CMK (cell line): ENCODE measurements around the gene ARID1B.
"Not testable (repeated sequence)": the region's sequence is repeated elsewhere in the genome, so short reads cannot be mapped to it uniquely, and the experiment has no call there.

Experiments used
- DNase-seq: peaks from one replicate; pipeline ENCODE4 v3.0.0-alpha.2; 2010; ENCODE audit warnings: low read depth

The ARID1B gene

GRCh38 chr6:157021993-157022740 is 245.0 kb downstream of the ARID1B start:
- peak; percentile 58 for DNase-seq

GRCh38 chr6:157023958-157024357 is 246.8 kb downstream of the ARID1B start:
- DNase-seq: no peak

DNA sequence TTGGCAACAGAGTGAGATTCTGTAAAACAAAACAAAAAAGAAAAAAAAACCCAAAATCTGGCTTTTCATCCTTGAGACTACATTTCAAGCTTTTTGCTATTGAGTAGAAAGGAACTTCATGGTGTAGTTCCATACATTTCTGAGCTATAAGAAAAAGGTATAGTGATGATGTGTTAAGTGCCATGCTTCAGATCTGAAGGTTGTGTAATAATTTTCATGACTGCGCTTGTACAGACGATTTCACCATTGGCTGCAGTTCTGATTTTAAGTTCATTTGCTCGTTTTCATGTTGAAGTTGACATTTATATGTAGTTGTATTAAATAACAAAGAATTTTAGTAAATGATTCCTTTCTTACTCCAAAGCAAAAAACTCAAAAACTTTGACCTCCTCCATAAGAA is 247.6 kb downstream of the ARID1B start:
- DNase-seq: no peak

- DNase-seq: no peak
Measured at GRCh38 chr6:157025437-157025836, 248.3 kb downstream of the ARID1B start.

- DNase-seq: no peak
Measured at GRCh38 chr6:157029980-157030690, 253.0 kb downstream of the ARID1B start.

DNA sequence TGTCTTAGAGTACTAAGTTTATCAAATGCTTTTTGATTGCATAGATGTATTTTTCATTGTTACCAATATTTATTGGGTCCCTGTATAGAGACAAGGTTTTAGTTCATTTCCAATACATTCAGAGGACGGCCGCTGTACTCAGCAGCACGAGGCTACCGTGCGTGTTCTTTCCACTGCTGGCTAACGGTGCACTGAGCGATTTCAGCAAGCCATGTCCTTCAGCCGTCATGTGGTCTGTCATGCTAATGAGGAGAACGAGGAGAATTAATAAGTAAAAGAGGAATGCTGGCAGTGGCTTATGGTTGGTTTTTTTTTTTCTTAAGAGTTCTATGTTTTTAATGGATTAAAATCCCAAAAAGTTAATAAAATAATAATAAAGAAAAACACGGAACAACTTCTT is 253.6 kb downstream of the ARID1B start:
- DNase-seq: no peak

- DNase-seq: no peak
Measured at GRCh38 chr6:157032923-157033322, 255.7 kb downstream of the ARID1B start.

DNA sequence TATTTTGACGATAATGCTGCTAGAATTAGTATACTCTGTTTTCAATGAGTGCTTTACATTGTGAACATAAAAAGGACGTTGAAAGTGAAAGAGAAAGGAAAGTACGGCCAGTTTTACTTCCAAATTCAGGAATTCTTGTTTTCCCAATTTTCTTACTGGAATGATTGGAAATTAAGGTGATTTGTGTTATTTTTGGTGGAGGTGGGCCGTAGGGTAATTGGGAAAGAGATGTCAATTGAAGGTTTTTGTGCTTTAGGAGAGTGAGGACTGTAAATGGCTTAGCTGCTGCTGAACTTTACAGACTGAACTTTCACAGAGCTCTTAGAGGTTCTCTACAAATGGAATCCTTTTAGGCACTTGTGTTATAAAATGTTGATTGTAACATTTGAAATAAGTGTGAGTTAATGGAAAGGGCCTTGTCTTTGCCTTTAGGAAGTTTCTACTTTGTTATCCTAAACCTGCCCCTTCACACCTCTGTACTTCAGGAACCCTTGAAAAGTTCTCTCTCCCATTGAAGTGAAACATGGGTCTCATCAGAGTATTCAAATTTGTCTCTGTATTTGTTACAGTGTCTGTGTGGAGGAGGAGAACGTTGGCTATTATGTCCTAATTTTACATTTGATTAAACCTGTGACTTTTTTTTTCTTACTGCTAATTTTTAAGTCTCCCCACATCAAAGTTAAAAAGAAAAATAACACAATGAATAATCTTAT is 256.4 kb downstream of the ARID1B start:
- no peak for DNase-seq

GRCh38 chr6:157034436-157035230 is 257.5 kb downstream of the ARID1B start:
- DNase-seq: no peak

- no peak for DNase-seq
Measured at GRCh38 chr6:157035546-157035945, 258.4 kb downstream of the ARID1B start.

DNA sequence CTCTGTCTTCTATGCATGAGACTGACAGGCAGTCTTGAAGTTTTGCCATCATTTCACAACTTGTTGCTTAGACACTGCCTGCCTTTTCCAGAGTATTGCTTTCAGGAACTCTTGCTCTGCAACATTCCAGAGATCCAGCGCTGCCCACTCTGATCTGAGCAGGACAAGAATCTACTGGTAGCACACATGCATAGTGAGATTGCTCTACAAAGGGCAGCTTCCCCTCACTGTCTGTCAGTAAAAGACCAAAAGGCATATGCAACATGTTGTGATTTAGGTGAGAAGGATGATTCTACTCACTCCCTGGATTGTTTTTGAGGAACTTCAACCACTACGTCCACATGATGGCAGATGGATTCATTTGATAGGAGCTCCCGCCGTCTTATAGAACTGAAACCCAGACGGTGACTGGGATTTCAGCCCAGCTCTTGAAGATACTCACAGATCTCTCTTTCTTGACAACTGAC is 259.1 kb downstream of the ARID1B start:
- DNase-seq: no peak

DNA sequence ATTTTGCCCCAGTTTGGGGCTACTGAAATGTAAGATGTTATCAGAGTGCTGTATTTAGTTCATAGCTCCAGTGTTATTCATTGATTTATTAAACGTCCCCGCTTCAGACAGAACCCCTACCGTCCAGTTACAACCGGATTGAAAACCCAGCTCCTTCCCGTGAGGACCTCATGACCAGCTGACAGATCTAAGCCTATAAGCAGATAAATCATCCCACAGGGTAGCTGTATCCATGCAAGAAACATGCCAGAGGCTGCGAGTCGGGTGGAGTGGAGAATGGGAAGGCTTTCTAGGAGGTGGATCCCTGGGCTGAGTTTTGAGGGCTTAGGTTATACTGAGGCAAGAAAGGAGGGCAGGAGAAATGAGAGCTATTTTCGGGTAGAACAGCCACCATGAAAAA is 260.0 kb downstream of the ARID1B start:
- no peak for DNase-seq

GRCh38 chr6:157038610-157039009 is 261.4 kb downstream of the ARID1B start:
- DNase-seq: no peak

GRCh38 chr6:157039639-157040038 is 262.5 kb downstream of the ARID1B start:
- DNase-seq: not testable (repeated sequence)

DNA sequence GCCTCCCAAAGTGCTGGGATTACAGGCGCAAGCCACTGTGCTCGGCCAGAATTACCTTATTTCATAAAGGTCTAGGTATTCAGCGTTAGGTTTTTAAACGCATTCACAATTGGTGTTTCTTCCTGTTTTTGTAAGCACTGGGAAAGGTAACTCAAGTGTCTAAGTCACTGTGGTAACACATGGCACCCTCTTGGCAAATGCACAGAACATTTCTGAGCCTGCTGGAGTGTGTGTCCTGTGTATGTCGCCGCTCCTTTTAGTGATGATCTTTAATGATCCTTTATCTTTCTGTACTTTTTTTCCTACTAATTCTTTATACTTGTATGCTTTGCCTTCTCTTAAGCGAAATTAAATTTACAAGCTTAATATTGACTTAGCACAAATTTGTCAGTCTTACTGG is 263.0 kb downstream of the ARID1B start:
- no peak for DNase-seq

DNA sequence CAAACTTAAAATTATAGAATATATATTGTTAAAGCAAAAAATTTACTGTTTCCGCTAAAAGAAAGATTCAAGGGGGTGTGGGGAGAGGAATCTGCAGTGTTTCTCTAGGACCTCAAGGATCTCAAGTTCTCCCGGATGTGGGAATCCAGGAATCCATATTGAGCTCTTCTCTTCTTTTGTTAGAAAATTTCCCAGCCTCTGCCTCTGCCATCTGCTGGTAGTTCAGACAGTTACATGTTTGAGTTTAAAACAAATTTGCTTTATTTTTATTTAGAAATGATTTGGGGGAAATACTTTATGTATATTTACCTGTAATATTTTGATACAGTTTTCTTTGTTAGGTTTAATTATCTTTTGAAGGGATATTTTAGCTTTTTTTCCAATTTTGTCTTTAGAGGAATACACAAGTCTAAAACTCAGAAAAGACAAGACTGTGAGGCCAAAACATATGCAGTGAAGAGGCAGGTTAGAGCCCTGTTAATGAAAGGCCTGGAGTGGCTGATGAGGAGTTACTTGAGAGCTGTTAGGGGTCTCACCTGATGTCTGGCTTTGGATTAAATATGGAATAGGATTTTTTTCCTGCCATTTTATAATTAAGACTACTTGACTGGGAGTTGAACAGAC is 268.8 kb downstream of the ARID1B start:
- DNase-seq: no peak

DNA sequence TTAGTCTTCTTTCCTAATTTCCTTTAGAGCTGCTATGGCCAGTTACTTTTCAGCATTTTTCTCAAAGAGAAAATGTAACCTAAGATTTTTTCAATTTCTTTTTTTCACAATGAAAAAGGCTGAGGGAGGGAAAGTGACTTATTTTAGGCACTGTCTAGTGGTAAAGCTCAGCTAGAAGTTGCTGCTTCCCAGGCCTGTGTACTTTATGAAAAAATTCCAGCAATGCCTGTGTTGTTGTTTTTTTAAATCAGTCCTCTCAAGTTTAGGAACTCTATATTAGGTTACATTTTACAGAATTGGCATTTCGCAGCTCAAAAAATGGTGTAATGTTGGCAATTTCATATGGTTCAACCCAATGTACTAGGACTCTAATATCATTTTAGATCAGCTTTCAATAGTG is 269.6 kb downstream of the ARID1B start:
- no peak for DNase-seq

DNA sequence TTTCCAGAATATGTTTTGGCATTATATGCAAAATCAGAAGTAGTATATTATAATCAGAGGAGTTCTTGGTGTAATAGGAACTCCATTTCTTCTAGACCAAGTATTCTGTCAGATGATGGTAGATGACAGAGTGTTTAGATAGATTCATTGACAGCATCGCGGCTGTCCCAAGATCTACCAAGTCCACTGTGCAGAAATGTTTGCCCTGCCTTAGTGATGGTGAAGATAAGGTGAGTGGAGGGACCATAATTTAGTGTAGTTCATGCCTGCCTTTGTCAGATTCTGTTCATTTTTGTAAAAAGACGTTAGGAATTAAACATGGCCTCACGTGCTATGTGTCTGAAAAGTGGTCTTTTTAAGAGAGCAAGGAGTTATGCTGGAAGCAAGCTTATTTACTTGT is 270.1 kb downstream of the ARID1B start:
- no peak for DNase-seq

- no peak for DNase-seq
Measured at GRCh38 chr6:157047951-157048350, 270.8 kb downstream of the ARID1B start.

DNA sequence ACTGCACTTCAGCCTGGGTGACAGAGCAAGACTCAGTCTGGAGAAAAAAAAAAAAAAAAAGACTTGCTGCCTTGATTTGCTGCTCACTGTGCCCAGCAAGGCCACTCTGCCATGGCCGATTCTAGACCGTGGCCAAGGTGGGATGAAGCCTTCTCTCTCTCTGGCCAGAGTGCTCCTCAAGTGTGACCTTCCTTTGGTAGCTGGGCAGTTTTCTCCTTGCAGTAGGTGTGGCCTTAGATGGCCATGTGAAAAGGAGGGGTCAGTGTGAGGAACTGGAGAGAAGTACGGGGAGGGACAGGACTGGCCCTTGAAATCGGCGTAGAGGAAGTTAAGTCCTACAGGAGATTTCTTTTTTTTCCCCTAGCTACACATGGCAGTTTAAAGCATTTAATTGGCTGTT is 272.0 kb downstream of the ARID1B start:
- no peak for DNase-seq

- DNase-seq: no peak
Measured at GRCh38 chr6:157050537-157051265, 273.5 kb downstream of the ARID1B start.
